ENCODE results near the gene OSR1. TPM values are rescaled to one million over a fixed set of nuclear protein-coding genes. Genes with fewer than 3 reads are reported as not detected.
A peak's percentile ranks its signal among the peaks of the same experiment; 100 is the strongest.

Gene OSR1
- total RNA-seq, 1 experiment from 2014 or later, result 1.3 TPM

DNA sequence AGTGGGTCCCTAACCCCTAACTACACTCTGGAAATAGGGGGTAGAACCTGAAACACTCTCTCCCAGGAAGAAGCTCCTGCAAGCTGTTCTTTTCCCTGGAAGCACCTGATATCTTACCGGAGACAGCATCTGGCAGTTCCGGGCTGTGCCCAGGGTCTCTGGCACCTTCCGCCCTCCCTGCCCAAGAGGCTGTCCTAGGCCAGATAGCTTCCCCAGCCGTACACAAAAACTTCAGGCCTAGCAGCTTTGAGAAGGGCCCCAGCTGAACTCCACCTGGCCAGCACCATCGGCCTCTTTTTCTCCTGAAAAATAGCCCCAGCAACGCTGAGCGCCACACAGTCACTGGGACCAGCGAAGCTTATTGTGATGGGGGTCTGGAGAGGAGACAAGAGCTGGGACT is 9.7 kb downstream of the OSR1 start:
- DNase-seq, result no peak

DNA sequence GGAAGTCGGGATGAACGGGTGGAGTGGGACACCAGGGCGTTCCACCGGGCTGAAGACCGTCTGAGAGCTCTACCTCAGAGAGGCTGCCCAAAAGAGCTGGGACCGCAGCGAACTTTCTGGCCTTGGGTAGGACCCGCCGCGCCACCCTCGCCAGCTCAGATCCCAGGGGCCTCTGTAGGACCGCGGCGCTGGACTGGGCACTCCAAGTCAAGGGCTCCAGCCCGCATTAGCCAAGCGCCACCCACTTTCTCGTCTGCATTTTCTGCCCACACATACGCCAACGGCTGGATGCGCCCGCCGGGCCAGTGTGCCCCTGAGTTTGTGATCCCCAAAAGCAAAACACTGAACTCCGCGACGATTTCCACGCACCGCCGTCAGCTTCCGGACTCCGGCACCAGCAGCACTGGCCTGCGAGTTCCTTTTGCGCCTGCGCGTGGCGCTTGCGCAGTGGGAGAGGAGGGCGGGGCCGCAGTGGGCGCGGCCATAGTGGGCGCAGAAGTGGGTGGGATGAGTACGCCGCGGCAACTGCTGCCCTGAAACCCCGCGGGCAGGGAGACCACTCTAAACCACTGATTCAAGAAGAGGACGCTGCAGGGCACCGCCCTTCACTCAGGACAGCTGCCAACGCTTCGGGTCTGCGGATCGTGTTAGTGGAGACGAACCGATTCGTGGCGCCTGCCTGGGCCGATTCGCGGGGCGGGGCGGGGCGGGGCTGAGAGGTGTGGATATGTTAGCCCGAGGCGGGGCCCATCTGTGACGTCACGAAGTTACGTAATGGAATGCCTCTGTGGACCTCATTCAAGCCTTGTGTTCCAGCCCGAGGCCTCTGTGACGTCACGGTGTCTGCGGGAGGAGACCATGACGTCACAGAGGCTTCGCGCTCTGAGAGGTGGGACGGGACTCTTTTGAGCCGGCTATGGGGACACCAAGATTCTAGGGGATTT is 10.5 kb downstream of the OSR1 start:
- H3K27ac Mint-ChIP-seq (ENCODE audit: unreplicated experiment), result peak overlapping the region; percentile 98
- TF ChIP-seq, protein P1, sequence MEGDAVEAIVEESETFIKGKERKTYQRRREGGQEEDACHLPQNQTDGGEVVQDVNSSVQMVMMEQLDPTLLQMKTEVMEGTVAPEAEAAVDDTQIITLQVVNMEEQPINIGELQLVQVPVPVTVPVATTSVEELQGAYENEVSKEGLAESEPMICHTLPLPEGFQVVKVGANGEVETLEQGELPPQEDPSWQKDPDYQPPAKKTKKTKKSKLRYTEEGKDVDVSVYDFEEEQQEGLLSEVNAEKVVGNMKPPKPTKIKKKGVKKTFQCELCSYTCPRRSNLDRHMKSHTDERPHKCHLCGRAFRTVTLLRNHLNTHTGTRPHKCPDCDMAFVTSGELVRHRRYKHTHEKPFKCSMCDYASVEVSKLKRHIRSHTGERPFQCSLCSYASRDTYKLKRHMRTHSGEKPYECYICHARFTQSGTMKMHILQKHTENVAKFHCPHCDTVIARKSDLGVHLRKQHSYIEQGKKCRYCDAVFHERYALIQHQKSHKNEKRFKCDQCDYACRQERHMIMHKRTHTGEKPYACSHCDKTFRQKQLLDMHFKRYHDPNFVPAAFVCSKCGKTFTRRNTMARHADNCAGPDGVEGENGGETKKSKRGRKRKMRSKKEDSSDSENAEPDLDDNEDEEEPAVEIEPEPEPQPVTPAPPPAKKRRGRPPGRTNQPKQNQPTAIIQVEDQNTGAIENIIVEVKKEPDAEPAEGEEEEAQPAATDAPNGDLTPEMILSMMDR (IDR thresholded peaks at IDR 0.05; ENCODE audit: unreplicated experiment), result no peak
- CTCF ChIA-PET, result interaction anchor here (0.6 to 1.2 kb wide), 4 partner anchors 10 to 827 kb away, joined by 3 to 9 read pairs (median 6); partner anchors contain the start of gene OSR1
- H3K4me1 Mint-ChIP-seq (ENCODE audit: low read depth, unreplicated experiment), result no peaks in the 10 kb centered on the region
- TSS peak; percentile 76 for BruUV-seq (replicated peaks)
- peaks cover 14% of the 10 kb centered on the region for H3K36me3 Mint-ChIP-seq (ENCODE audit: insufficient read depth, unreplicated experiment)
- intact Hi-C loops (cut with micrococcal nuclease; ENCODE audit: unreplicated experiment), result loop anchor here (5.0 to 10.0 kb wide), 2 partner anchors 203 to 356 kb away; no protein-coding TSS in a partner anchor
- no peaks in the 10 kb centered on the region for H3K27me3 Mint-ChIP-seq (ENCODE audit: unreplicated experiment)
- H3K9me3 Mint-ChIP-seq (ENCODE audit: low read depth, unreplicated experiment), result no peaks in the 10 kb centered on the region
- DNase-seq, result peak; percentile 96
- H3K4me3 Mint-ChIP-seq (ENCODE audit: low read depth, unreplicated experiment), result peak overlapping the region; percentile 95

More for the DNA sequence above, 9.7 kb downstream of the OSR1 start:
- H3K4me1 Mint-ChIP-seq (ENCODE audit: low read depth, unreplicated experiment), result no peaks in the 10 kb centered on the region
- H3K4me3 Mint-ChIP-seq (ENCODE audit: low read depth, unreplicated experiment), result peak overlapping the region; percentile 95
- TF ChIP-seq, protein P1 (IDR thresholded peaks at IDR 0.05; ENCODE audit: unreplicated experiment), result no peak
- peak overlapping the region; percentile 98 for H3K27ac Mint-ChIP-seq (ENCODE audit: unreplicated experiment)
- H3K9me3 Mint-ChIP-seq (ENCODE audit: low read depth, unreplicated experiment), result no peaks in the 10 kb centered on the region
- H3K27me3 Mint-ChIP-seq (ENCODE audit: unreplicated experiment), result no peaks in the 10 kb centered on the region
- intact Hi-C loops (cut with micrococcal nuclease; ENCODE audit: unreplicated experiment), result loop anchor here (5.0 to 10.0 kb wide), 2 partner anchors 204 to 356 kb away; no protein-coding TSS in a partner anchor
- H3K36me3 Mint-ChIP-seq (ENCODE audit: insufficient read depth, unreplicated experiment), result peaks cover 14% of the 10 kb centered on the region
- CTCF ChIA-PET, result no interaction called here
- no TSS peak for BruUV-seq (replicated peaks)

DNA sequence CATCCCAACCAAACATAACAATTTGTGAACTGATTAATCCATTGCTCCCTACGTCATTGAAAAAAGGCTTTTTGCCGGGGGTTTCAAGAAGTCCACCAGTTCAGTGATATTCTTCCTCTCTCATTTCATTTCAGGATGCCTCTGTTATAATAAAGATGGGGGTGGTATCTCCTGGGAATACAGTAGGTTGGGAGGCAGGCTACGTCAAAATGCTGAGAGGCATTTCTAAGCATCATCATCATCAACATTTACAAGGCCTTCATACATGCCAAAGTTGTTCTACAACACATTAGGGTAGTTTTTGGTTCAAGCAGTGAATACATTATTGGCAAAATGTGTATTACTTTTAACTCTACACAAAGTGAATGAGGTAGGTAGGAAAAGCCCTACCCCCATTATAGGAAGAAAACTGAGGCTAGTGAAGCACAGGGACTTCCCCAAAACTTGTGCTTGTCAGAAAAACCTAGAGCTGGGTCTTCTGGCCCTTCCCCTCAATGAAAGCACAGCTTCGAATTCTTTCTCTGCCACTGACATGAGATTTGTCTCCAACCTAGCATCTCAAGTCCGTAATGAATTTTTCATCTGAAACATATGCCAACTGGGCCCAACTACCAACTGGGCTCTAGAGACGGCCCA is 11.3 kb downstream of the OSR1 start:
- CTCF ChIA-PET, result interaction anchor here (0.6 to 1.2 kb wide), 4 partner anchors 11 to 826 kb away, joined by 3 to 9 read pairs (median 6); partner anchors contain the start of gene OSR1
- Mint-ChIP-seq H3K36me3 (ENCODE audit: insufficient read depth, unreplicated experiment) (peaks cover 14% of the 10 kb centered on the region), H3K4me3 (ENCODE audit: low read depth, unreplicated experiment) (peak overlapping the region; percentile 95), H3K9me3 (ENCODE audit: low read depth, unreplicated experiment) (no peaks in the 10 kb centered on the region), H3K27ac (ENCODE audit: unreplicated experiment) (peak overlapping the region; percentile 98), H3K4me1 (ENCODE audit: low read depth, unreplicated experiment) (no peaks in the 10 kb centered on the region), H3K27me3 (ENCODE audit: unreplicated experiment) (no peaks in the 10 kb centered on the region)
- TF ChIP-seq, protein P1 (IDR thresholded peaks at IDR 0.05; ENCODE audit: unreplicated experiment), result no peak
- DNase-seq, result no peak
- no TSS peak for BruUV-seq (replicated peaks)
- intact Hi-C loops (cut with micrococcal nuclease; ENCODE audit: unreplicated experiment), result loop anchor here (5.0 to 10.0 kb wide), 2 partner anchors 202 to 355 kb away; no protein-coding TSS in a partner anchor

DNA sequence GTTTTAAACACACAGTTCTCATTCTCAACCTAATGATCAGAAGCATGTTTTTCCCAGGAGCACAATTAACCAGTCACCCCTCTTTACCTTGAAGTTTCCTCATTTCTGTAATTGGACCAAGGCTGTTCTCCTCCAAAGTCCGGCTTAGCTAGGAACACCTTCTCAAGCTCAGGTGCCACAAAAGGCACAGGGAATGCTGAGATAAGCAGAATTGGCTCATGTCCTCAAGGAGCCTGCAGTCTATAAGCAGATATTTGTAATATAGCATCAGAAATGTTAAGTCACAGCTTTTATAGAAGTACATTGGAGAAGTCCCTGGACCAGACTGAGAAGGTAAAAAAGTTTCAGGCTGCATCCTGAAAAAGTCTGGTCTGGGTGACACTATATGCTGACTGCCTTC is 20.7 kb downstream of the OSR1 start:
- Mint-ChIP-seq H3K4me1 (ENCODE audit: low read depth, unreplicated experiment) (no peaks in the 10 kb centered on the region), H3K27me3 (ENCODE audit: unreplicated experiment) (no peaks in the 10 kb centered on the region), H3K27ac (ENCODE audit: unreplicated experiment) (no peak overlapping the region), H3K4me3 (ENCODE audit: low read depth, unreplicated experiment) (no peak overlapping the region), H3K9me3 (ENCODE audit: low read depth, unreplicated experiment) (no peaks in the 10 kb centered on the region), H3K36me3 (ENCODE audit: insufficient read depth, unreplicated experiment) (no peaks in the 10 kb centered on the region)
- intact Hi-C loops (cut with micrococcal nuclease; ENCODE audit: unreplicated experiment), result no loop called here
- no peak for DNase-seq
- CTCF ChIA-PET, result no interaction called here
- TF ChIP-seq, protein P1 (IDR thresholded peaks at IDR 0.05; ENCODE audit: unreplicated experiment), result no peak
- no TSS peak for BruUV-seq (replicated peaks)
